ENCODE measurements around the gene INMT.

Gene INMT

GRCh38 chr7:30727061-30727945, 24.6 kb upstream of the INMT start:
- DNase-seq, result peak in 6 of 58 donors; percentile 3 to 47 (median 17)

GRCh38 chr7:30728591-30729100, 23.3 kb upstream of the INMT start:
- DNase-seq, result no peak

GRCh38 chr7:30729642-30730041, 22.3 kb upstream of the INMT start:
- no peak for DNase-seq

- DNase-seq, result no peak
These were observed 21.8 kb upstream of the INMT start for GRCh38 chr7:30730097-30730496.

GRCh38 chr7:30730996-30731395, 20.9 kb upstream of the INMT start:
- DNase-seq, result no peak

GRCh38 chr7:30731581-30731980, 20.4 kb upstream of the INMT start:
- no peak for DNase-seq

GRCh38 chr7:30732606-30733005, 19.3 kb upstream of the INMT start:
- DNase-seq, result no peak

GRCh38 chr7:30733216-30733615, 18.7 kb upstream of the INMT start:
- DNase-seq, result no peak

GRCh38 chr7:30733691-30734090, 18.2 kb upstream of the INMT start:
- no peak for DNase-seq

GRCh38 chr7:30734497-30734896, 17.4 kb upstream of the INMT start:
- DNase-seq, result no peak

GRCh38 chr7:30735631-30736030, 16.3 kb upstream of the INMT start:
- no peak for DNase-seq

GRCh38 chr7:30736291-30736690, 15.6 kb upstream of the INMT start:
- DNase-seq, result no peak

- no peak for DNase-seq
These were observed 13.7 kb upstream of the INMT start for GRCh38 chr7:30738026-30738915.

- DNase-seq, result no peak
These were observed 12.2 kb upstream of the INMT start for GRCh38 chr7:30739691-30740090.

GRCh38 chr7:30740417-30741181, 11.3 kb upstream of the INMT start:
- peak in 57 of 58 donors; percentile 7 to 88 (median 49) for DNase-seq

GRCh38 chr7:30741289-30741688, 10.6 kb upstream of the INMT start:
- DNase-seq, result no peak

- peak in 1 of 58 donors; percentile 7 for DNase-seq
These were observed 8.4 kb upstream of the INMT start for GRCh38 chr7:30743371-30744074.

GRCh38 chr7:30744075-30744417, 7.9 kb upstream of the INMT start:
- DNase-seq, result no peak

GRCh38 chr7:30745261-30745941, 6.5 kb upstream of the INMT start:
- DNase-seq, result no peak

GRCh38 chr7:30750010-30750409, 1.9 kb upstream of the INMT start:
- no peak for DNase-seq
